Tibial nerve (tissue), 4 donors: ENCODE data around the gene RBM8A. TPM values are rescaled to one million over a fixed set of nuclear protein-coding genes. Genes with fewer than 3 reads are reported as not detected.
A peak's percentile ranks its signal among the peaks of the same experiment; 100 is the strongest.
"Not testable (repeated sequence)": the region's sequence is repeated elsewhere in the genome, so short reads cannot be mapped to it uniquely, and the experiment has no call there.

Experiments used
- DNase-seq, 2 donors: peaks; one replicate each; pipeline ENCODE4 v3.0.0-alpha.2; 2019; ENCODE audit warnings: low spot score in 2 of 2
- H3K27ac ChIP-seq, 4 donors: fragments of 200-600 bp; sonication (generic) in 3 of 4; one replicate each; pipeline ENCODE4 v1.5.1; 2017 to 2019; ENCODE audit warnings: mild to moderate bottlenecking in 1 of 4
- H3K27me3 ChIP-seq, 2 donors: fragments of 200-600 bp; sonication (generic) in 1 of 2; one replicate each; pipeline versions ENCODE4 v1.5.1 to v1.6.0; 2017 to 2019
- H3K36me3 ChIP-seq, 3 donors: fragments of 200-600 bp; sonication (generic); one replicate each; pipeline ENCODE4 v1.5.1; 2018 to 2019
- H3K4me1 ChIP-seq, 4 donors: fragments of 200-600 bp; sonication (generic) in 3 of 4; one replicate each; pipeline ENCODE4 v1.5.1; 2017 to 2019
- H3K4me3 ChIP-seq, 4 donors: fragments of 200-600 bp; sonication (generic) in 3 of 4; one replicate each; pipeline ENCODE4 v1.5.1; 2017 to 2019; ENCODE audit warnings: mild to moderate bottlenecking in 1 of 4, moderate library complexity in 1 of 4
- H3K9me3 ChIP-seq, 4 donors: fragments of 200-600 bp; sonication (generic) in 3 of 4; one replicate each; pipeline ENCODE4 v1.5.1; 2017 to 2019
- EP300 ChIP-seq, 2 donors: sonication (generic); formaldehyde crosslinking; IDR thresholded peaks; one replicate each; pipeline ENCODE4 v1.6.1; 2017; ENCODE audit warnings: antibody characterized with exemption in 2 of 2, mild to moderate bottlenecking in 1 of 2
- POLR2A ChIP-seq, 2 donors: fragments of 450-650 bp; IDR thresholded peaks; one replicate each; pipeline ENCODE4 v1.6.1; 2017; ENCODE audit warnings: antibody characterized with exemption in 2 of 2, mild to moderate bottlenecking in 2 of 2, moderate library complexity in 2 of 2
- WGBS, 2 donors: methylation state at CpG; one replicate each; pipeline ENCODE4 v1.1.5; 2018; 5-methylcytosine and 5-hydroxymethylcytosine counted together
- total RNA-seq, 4 donors: library from RNA; depleted of rRNA; stranded (reverse); fragments of >200 nt; gene quantifications; one replicate each; pipeline ENCODE4 v1.1.0, GENCODE V29; 2016
- TF ChIP-seq, protein P1 (sequence below), 5 experiments: fragments of 200-600 bp in 3 of 5; fragments of 450-650 bp in 2 of 5; sonication (generic) in 3 of 5; IDR thresholded peaks; one replicate each; pipeline ENCODE4 v1.5.1; 2016 to 2019; ENCODE audit warnings: antibody characterized with exemption in 5 of 5, mild to moderate bottlenecking in 3 of 5, moderate library complexity in 2 of 5

Gene RBM8A
- total RNA-seq, 4 donors from 2014 or later: 113 to 157 (median 129) TPM

DNA sequence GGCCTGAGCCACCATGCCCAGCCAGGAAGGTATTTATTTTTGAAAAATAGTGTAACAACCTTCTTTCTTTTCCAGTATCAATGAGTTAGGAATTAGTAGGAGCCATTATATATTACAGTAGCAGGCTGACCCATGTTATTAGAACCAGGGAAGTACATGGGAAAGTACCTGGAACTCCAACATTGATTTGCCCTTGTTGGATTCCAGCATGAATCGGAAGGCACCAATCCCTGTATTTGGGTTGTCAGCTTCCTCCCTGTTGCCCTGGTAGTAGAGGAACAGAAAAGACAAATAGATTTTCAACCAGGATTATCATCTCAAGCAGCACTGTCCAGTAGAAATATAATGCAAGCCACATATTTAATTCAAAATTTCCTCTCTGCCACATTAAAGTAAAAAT lies 10.2 kb upstream of the RBM8A start:
- WGBS, 2 donors: 84 to 97% methylated on average over 1 of the region's 1 CpG
- no peak for DNase-seq

DNA sequence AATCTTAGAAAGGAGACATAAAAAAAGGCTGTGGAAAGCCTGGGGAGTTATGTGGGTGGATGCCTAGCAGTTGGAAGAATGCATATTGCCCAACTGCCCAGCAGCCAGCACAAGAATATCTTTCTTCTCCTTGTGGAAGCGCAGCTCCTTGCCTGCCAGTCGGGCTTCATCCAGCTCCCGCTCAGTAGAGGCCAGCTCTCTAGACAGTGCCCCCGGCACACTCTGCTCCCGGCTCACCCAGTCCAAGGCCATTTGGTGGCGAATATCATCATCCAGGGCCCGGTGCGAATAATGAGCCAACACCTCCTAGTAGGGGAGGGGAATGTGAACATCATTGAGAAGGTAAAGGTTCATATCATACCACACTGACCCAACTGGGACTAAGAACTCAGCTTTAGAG lies 9.0 kb upstream of the RBM8A start:
- peaks cover 0 to 64% (median 2%) of the 10 kb centered on the region in 3 donors for H3K36me3 ChIP-seq
- no peak for DNase-seq
- no peak overlapping the region for H3K4me3 ChIP-seq
- H3K27me3 ChIP-seq: no peaks in the 10 kb centered on the region
- 49 to 55% methylated on average over 8 of the region's 8 CpGs for WGBS, 2 donors
- H3K4me1 ChIP-seq: peaks cover 0 to 18% (median 8%) of the 10 kb centered on the region in 4 donors
- peak overlapping the region; percentile 40 to 81 (median 68) for H3K27ac ChIP-seq
- TF ChIP-seq POLR2A (IDR thresholded peaks at IDR 0.05) (no peak), EP300 (IDR thresholded peaks at IDR 0.05) (peak in 1 of 2 donors; percentile 77)
- TF ChIP-seq, protein P1, sequence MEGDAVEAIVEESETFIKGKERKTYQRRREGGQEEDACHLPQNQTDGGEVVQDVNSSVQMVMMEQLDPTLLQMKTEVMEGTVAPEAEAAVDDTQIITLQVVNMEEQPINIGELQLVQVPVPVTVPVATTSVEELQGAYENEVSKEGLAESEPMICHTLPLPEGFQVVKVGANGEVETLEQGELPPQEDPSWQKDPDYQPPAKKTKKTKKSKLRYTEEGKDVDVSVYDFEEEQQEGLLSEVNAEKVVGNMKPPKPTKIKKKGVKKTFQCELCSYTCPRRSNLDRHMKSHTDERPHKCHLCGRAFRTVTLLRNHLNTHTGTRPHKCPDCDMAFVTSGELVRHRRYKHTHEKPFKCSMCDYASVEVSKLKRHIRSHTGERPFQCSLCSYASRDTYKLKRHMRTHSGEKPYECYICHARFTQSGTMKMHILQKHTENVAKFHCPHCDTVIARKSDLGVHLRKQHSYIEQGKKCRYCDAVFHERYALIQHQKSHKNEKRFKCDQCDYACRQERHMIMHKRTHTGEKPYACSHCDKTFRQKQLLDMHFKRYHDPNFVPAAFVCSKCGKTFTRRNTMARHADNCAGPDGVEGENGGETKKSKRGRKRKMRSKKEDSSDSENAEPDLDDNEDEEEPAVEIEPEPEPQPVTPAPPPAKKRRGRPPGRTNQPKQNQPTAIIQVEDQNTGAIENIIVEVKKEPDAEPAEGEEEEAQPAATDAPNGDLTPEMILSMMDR (IDR thresholded peaks at IDR 0.05): no peak
- no peaks in the 10 kb centered on the region for H3K9me3 ChIP-seq

More for the DNA sequence above, 10.2 kb upstream of the RBM8A start:
- peaks cover 0 to 22% (median 8%) of the 10 kb centered on the region in 4 donors for H3K4me1 ChIP-seq
- no peak overlapping the region for H3K4me3 ChIP-seq
- no peaks in the 10 kb centered on the region for H3K27me3 ChIP-seq
- H3K27ac ChIP-seq: peak overlapping the region in 2 of 4 donors; percentile 77 to 81
- peaks cover under 1 to 65% (median 2%) of the 10 kb centered on the region in 3 donors for H3K36me3 ChIP-seq
- H3K9me3 ChIP-seq: no peaks in the 10 kb centered on the region
- TF ChIP-seq, protein P1 (IDR thresholded peaks at IDR 0.05): no peak
- TF ChIP-seq EP300 (IDR thresholded peaks at IDR 0.05) (no peak), POLR2A (IDR thresholded peaks at IDR 0.05) (no peak)

DNA sequence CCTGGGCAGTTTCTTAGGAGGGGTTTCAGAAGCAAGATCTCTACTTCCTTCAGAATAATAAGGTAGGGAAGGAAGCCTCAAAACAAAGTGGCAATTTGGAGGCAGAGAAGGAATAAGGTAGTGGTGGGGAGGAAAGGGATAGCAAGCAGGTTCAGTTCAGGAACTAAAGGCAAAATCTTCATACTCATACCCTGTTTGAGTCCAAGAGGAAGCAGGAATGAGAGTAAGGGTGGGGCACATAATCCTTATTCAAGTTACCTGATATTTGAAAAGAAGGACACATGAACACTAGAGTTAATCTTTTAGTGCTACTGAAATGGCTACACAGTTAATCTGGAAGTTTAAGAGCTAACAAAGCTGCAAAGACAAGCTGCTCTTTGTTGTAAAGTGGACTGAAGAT lies 8.4 kb upstream of the RBM8A start:
- Histone ChIP-seq H3K4me3 (no peak overlapping the region), H3K27me3 (no peaks in the 10 kb centered on the region), H3K36me3 (peaks cover 0 to 67% (median 2%) of the 10 kb centered on the region in 3 donors), H3K27ac (peak overlapping the region; percentile 43 to 86 (median 70)), H3K9me3 (no peaks in the 10 kb centered on the region), H3K4me1 (peaks cover 0 to 18% (median 8%) of the 10 kb centered on the region in 4 donors)
- DNase-seq: no peak
- TF ChIP-seq EP300 (IDR thresholded peaks at IDR 0.05) (no peak), POLR2A (IDR thresholded peaks at IDR 0.05) (no peak)
- TF ChIP-seq, protein P1 (IDR thresholded peaks at IDR 0.05): no peak

DNA sequence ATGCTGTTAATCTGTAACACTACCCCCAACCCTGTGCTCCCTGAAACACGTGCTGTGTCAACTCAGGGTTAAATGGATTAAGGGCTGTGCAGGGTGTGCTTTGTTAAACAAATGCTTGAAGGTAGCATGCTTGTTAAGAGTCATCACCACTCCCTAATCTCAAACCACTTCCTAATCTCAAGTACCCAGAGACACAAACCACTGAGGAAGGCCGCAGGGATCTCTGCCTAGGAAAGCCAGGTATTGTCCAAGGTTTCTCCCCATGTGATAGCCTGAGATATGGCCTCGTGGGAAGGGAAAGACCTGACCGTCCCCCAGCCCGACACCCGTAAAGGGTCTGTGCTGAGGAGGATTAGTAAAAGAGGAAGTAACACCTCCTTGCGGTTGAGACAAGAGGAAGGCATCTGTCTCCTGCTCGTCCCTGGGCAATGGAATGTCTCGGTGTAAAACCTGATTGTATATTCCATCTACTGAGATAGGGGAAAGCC lies 5.3 kb upstream of the RBM8A start:
- DNase-seq, H3K4me3 ChIP-seq, H3K9me3 ChIP-seq, H3K27me3 ChIP-seq, H3K27ac ChIP-seq: not testable (repeated sequence)
- peaks cover 0 to 31% (median 16%) of the 10 kb centered on the region in 4 donors for H3K4me1 ChIP-seq
- WGBS, 2 donors: 54% methylated on average over 9 of the region's 9 CpGs
- H3K36me3 ChIP-seq: peaks cover 0 to 59% (median 2%) of the 10 kb centered on the region in 3 donors

DNA sequence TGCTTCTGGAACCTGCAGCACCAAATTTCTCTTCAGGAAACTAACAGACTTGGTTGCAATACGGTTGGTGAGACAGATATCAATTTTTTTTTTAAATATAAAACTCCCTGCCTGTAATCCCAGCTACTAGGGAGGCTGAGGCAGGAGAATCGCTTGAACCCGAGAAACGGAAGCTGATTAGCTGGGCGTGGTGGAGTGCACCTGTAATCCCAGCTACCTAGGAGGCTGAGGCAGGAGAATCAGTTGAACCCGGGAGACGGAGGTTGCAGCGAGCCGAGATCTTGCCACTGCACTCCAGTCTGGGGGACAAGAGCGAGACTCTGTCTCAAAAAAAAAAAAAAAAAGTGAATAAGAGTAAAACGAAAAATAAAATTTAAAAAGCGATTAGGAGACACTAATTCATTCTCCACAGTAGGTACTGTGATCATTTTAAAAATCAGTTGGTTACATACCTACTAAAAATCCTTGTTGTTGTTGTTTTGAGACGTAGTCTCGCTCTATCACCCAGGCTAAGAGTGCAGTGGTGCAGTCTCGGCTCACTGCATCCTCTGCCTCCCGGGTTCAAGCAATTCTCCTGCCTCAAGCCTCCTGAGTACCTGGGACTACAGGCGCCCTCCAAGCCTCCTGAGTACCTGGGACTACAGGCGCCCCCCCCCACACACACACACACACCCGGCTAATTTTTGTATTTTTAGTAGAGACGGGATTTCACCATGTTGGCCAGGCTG lies 796 bp upstream of the RBM8A start:
- DNase-seq: no peak
- no peaks in the 10 kb centered on the region for H3K9me3 ChIP-seq
- peaks cover 0 to 28% (median 18%) of the 10 kb centered on the region in 4 donors for H3K4me1 ChIP-seq
- peak overlapping the region; percentile 92 to 100 (median 97) for H3K27ac ChIP-seq
- peaks cover 0 to 35% (median 0%) of the 10 kb centered on the region in 3 donors for H3K36me3 ChIP-seq
- no peaks in the 10 kb centered on the region for H3K27me3 ChIP-seq
- 63 to 65% methylated on average over 20 of the region's 20 CpGs for WGBS, 2 donors
- H3K4me3 ChIP-seq: peak overlapping the region; percentile 66 to 86 (median 74)
- TF ChIP-seq EP300 (IDR thresholded peaks at IDR 0.05) (no peak), POLR2A (IDR thresholded peaks at IDR 0.05) (no peak)
- TF ChIP-seq, protein P1 (IDR thresholded peaks at IDR 0.05): no peak
